Lower lobe of right lung (tissue), 2 donors: ENCODE data around the gene SPATA31E1. TPM values are rescaled to one million over a fixed set of nuclear protein-coding genes. Genes with fewer than 3 reads are reported as not detected.

Source experiments
- ATAC-seq, 2 donors: fragments of 200-7000 bp; cut with Tn5 transposase; one replicate each; pipeline ENCODE4 v1.9.1; 2020 to 2022; ENCODE audit warnings: mild to moderate bottlenecking in 2 of 2, moderate library complexity in 2 of 2
- DNase-seq: peaks from one replicate; pipeline ENCODE4 v3.0.0-alpha.2; 2020
- H3K27ac ChIP-seq: fragments of 200-600 bp; one replicate; pipeline ENCODE4 v1.8.0; 2022
- H3K27me3 ChIP-seq: fragments of 200-600 bp; one replicate; pipeline ENCODE4 v1.8.0; 2022; ENCODE audit warnings: low read depth
- H3K36me3 ChIP-seq: fragments of 200-600 bp; one replicate; pipeline ENCODE4 v1.8.0; 2022; ENCODE audit warnings: mild to moderate bottlenecking
- H3K4me1 ChIP-seq: fragments of 200-600 bp; one replicate; pipeline ENCODE4 v1.8.0; 2022
- H3K4me3 ChIP-seq: fragments of 200-600 bp; one replicate; pipeline ENCODE4 v1.8.0; 2022; ENCODE audit warnings: mild to moderate bottlenecking
- H3K9me3 ChIP-seq: fragments of 200-600 bp; one replicate; pipeline ENCODE4 v1.8.0; 2022
- CTCF ChIP-seq: fragments of 200-600 bp; IDR thresholded peaks from one replicate; pipeline ENCODE4 v1.8.0; 2022; ENCODE audit warnings: antibody characterized with exemption, mild to moderate bottlenecking
- intact Hi-C: fragments of 100-400 bp; cut with DNase I; formaldehyde crosslinking; loops from one replicate; pipeline ENCODE4 v1.11.0; 2022
- total RNA-seq: library from RNA; stranded (reverse); fragmentation: NEBNext Ultra II Directional; extraction: Animal tissue kit (Norgen Biotek cat#: 25700); gene quantifications from one replicate; pipeline ENCODE4 v1.2.1, GENCODE V29; 2021
- donor health status: DM: no; HTN: yes; CAD: no; lungs with severe emphysema.

SPATA31E1 gene
- total RNA-seq, 1 donor from 2014 or later = not detected

- TF ChIP-seq CTCF = no peak
- DNase-seq (no peak), ATAC-seq (peak; percentile 78 to 80)
- Histone ChIP-seq H3K4me3 (no peak overlapping the region), H3K9me3 (no peaks in the 10 kb centered on the region), H3K27me3 (no peaks in the 10 kb centered on the region), H3K27ac (no peak overlapping the region), H3K4me1 (no peaks in the 10 kb centered on the region), H3K36me3 (no peaks in the 10 kb centered on the region)
- intact Hi-C loops = no loop called here
Observed at GRCh38 chr9:87853302-87853701, 29.4 kb upstream of the SPATA31E1 start.

GRCh38 chr9:87853876-87854579, 28.6 kb upstream of the SPATA31E1 start:
- DNase-seq (no peak), ATAC-seq (no peak)
- TF ChIP-seq CTCF = no peak
- Histone ChIP-seq H3K4me1 (no peaks in the 10 kb centered on the region), H3K36me3 (no peaks in the 10 kb centered on the region), H3K27ac (no peak overlapping the region), H3K9me3 (no peaks in the 10 kb centered on the region), H3K27me3 (no peaks in the 10 kb centered on the region), H3K4me3 (no peak overlapping the region)
- intact Hi-C loops = no loop called here

- ATAC-seq = no peak
- TF ChIP-seq CTCF = no peak
- Histone ChIP-seq H3K36me3 (no peaks in the 10 kb centered on the region), H3K9me3 (no peaks in the 10 kb centered on the region), H3K27ac (no peak overlapping the region), H3K4me3 (no peak overlapping the region), H3K27me3 (no peaks in the 10 kb centered on the region), H3K4me1 (no peaks in the 10 kb centered on the region)
- intact Hi-C loops = no loop called here
- no peak for DNase-seq
Observed at GRCh38 chr9:87854580-87854955, 28.1 kb upstream of the SPATA31E1 start.

- no peak for DNase-seq
- no peaks in the 10 kb centered on the region for H3K27me3 ChIP-seq
- no peak overlapping the region for H3K27ac ChIP-seq
- no peak for ATAC-seq
- no peaks in the 10 kb centered on the region for H3K4me1 ChIP-seq
- no peaks in the 10 kb centered on the region for H3K36me3 ChIP-seq
- no peaks in the 10 kb centered on the region for H3K9me3 ChIP-seq
- TF ChIP-seq CTCF = no peak
- intact Hi-C loops = no loop called here
- H3K4me3 ChIP-seq = no peak overlapping the region
Observed at GRCh38 chr9:87855061-87855460, 27.6 kb upstream of the SPATA31E1 start.

DNA sequence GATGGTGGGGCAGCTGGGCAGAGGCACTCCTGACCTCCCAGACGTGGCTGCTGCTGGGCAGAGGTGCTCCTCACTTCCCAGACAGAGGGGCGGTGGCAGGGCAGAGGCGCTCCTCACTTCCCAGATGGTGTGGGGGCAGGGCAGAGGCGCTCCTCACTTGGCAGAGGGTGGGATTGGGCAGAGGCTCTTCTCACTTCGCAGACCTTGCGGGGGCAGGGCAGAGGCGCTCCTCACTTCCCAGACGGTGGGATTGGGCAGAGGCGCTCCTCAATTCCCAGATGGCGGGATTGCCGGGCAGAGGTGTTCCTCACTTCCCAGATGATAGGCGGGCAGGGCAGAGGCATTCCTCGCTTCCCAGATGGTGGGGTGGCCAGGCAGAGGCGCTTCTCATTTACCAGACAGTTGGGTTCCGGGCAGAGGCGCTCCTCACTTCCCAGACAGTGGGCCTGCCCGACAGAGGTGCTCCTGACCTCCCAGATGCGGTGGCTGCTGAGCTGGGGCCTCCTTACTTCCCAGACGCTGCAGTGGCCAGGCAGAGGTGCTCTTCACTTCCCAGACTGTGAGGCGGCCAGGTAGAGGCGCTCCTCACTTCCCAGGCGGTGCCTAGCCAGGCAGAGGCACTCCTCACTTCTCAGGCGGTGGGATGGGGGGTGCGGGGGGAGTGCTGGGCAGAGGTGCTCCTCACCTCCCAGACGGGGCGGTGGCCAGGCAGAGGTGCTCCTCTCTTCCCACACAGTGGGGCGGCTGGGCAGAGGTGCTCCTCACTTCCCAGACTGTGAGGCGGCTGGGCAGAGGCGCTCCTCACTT, 25.3 kb upstream of the SPATA31E1 start:
- H3K4me3 ChIP-seq = no peak overlapping the region
- DNase-seq (no peak), ATAC-seq (no peak)
- no peak overlapping the region for H3K27ac ChIP-seq
- H3K27me3 ChIP-seq = no peaks in the 10 kb centered on the region
- H3K4me1 ChIP-seq = no peaks in the 10 kb centered on the region
- intact Hi-C loops = no loop called here
- no peaks in the 10 kb centered on the region for H3K9me3 ChIP-seq
- H3K36me3 ChIP-seq = no peaks in the 10 kb centered on the region
- no peak for TF ChIP-seq CTCF
